Regular cardiac myocyte (primary cell): ENCODE results near the gene INO80E. TPM values are rescaled to one million over a fixed set of nuclear protein-coding genes. Genes with fewer than 3 reads are reported as not detected.

Experiments
- total RNA-seq: library from RNA; depleted of rRNA; stranded (reverse); fragments of >200 nt; gene quantifications from 2 replicates; pipeline ENCODE4 v1.2.3, GENCODE V29; 2014

Gene INO80E, protein sequence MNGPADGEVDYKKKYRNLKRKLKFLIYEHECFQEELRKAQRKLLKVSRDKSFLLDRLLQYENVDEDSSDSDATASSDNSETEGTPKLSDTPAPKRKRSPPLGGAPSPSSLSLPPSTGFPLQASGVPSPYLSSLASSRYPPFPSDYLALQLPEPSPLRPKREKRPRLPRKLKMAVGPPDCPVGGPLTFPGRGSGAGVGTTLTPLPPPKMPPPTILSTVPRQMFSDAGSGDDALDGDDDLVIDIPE
- total RNA-seq: 19.4 and 20.5 TPM in 2 replicates

DNA sequence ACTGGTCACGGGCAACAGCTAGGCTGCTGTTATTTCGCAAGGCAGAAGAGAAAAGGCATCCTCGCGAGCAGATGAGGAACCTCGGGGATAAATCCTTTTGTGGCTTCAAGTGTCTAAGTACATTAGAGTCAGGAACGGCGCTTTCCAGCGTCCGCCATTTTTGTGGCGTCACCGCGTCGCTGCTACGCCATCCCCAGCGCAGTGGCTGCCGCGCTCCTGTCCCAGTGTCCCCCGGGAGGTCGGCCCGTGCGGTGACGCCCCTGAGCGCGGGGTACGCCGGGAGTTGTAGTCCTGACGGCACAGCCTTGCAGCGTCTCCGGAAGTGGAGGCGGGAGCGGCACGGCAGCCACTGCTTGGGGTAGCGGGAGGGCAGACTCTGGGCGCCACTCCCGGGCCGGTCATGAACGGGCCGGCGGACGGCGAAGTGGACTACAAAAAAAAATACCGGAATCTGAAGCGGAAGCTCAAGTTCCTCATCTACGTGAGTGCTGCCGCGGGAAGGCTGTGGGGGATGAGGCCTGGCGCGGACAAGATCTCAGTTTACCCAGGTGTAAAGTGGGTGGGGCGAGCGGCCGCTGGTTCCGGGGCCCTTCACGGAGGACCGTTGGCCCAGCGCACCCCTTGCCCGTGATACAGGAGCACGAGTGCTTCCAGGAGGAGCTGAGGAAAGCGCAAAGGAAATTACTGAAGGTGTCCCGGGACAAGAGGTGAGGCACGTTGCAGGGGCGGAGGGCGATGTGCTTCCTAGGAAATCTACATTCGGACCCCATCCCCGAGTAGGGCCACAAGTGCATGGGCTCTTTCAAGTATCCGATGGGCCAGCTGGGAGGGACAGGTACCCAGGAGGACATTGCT lies at the start of gene INO80E:
INO80E (plus strand) TSS at position 331 of the 855 bp plus-strand sequence; CDS start at position 401, 70 bp downstream.

DNA sequence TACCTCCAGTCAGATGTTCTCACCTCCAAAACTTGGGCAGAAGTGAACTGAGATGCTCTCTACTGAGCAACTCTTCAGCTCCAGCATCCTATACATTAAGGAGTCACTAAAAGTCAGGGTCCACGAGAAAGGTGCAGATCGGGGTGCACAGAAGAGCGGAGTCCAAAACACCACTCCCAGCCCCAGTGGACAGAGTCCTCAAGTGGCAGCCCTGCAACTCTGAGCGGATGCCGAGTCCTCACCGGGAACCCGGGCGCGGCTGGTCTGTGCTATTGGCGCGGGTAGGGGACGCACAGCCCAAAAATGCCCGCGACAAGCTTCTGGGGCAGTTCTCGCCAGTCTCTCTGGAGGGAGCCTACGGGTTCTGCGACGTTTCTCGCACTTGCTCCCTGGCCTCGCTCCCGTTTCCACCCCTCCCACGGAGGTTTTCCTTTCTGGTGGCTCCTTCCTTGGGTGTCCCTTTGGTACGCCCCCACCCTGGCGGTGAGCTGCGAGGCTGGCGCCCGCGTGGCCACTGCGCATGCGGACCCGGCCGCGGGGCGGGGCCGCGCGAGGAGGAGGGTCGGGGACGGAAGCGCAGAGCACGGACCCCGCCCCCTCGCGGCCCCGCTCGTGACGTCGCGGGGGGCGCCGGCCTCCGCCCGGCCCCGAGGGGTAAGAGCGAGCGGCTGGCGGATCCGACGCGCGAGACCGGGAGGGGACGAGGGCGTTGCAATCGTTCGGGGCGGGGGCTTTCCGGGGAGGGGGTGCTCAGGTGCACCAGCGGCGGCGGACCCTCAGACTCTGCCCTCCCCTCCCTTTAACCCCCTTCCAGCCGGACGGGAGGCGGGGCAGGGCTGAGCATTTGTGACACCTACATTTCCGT lies 34.3 kb upstream of the INO80E start, which contains the start of gene TMEM219:
TMEM219 (plus strand) TSS at position 601 of the 865 bp plus-strand sequence. CDS start 1,065 bp downstream, outside the sequence.

DNA sequence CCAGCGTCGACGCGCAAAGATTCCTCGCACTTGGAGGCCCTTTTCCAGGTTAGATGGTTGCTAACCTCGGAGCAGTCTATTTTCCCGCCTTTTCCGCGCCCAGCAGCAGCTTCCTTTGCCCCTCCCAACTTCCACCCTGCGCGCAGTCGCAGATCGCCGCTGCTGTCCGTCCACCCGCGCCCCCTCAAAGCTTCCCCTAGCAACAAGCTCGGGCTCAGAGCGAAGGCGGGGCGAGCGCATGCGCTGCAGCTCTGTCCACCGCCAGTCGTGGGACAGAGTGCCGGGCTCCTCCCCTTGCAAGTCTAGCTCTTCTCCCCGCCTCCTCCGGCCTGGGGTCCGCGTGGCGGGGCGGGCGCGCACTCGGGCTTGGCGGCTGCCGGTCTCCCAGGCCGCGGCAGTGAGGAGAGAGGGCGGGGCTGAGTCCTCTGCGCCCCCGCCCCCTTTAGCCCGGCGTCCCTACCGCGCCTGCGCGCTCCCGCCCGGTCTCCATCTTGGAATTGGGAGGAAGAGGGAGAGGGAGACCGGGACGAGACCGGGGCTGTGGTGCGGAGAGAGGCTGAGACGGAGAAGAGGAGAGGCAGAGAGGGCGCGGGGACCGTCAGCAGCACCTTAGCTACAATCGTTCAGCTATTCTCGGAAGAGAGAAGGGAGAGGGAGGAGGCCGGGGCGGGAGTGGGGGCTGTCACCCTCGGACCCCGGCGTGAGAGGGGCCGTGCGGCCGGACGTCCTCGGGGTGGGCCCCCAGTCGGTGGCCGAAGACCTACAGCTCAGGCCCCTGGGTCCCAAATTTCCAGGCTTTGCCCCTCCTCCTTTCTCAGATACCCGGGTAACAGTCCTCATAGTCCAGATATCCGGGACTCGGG lies 22.4 kb upstream of the INO80E start, which contains the start of gene TAOK2:
TAOK2 (plus strand) TSS at position 485 of the 863 bp plus-strand sequence. CDS start 3,905 bp downstream, outside the sequence.

DNA sequence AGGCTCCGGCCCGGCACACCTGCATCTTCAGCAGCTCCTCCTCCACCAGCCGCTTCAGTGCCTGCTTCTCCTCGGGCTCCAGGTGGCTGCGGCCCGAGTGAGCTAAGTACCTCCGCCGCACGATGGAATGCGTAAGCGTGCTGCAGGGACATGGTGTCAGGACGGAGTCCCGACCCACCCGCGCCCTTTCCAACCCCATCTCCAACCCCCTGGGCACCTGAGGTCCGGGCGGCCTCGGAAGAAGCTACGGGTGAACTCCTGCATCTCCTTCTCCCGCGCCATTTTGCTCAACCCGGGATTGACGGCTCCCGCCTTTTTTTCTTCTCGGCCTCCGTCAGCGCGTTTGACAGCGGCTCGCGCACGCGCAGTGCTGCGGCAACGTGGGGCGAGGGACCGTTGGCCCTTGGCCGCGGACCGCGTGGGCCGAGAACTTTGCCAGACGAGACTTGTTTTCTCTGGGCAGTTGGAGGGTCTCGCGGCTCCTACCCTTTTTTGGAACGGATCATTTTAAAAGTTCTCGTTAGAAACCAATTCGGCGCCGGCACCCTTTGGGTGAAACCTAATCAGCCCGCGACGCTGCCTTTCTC lies 624 bp upstream of the INO80E start, which contains the start of gene HIRIP3:
HIRIP3 (minus strand) TSS at position 294 of the 587 bp plus-strand sequence; CDS start at position 282, 12 bp downstream.

DNA sequence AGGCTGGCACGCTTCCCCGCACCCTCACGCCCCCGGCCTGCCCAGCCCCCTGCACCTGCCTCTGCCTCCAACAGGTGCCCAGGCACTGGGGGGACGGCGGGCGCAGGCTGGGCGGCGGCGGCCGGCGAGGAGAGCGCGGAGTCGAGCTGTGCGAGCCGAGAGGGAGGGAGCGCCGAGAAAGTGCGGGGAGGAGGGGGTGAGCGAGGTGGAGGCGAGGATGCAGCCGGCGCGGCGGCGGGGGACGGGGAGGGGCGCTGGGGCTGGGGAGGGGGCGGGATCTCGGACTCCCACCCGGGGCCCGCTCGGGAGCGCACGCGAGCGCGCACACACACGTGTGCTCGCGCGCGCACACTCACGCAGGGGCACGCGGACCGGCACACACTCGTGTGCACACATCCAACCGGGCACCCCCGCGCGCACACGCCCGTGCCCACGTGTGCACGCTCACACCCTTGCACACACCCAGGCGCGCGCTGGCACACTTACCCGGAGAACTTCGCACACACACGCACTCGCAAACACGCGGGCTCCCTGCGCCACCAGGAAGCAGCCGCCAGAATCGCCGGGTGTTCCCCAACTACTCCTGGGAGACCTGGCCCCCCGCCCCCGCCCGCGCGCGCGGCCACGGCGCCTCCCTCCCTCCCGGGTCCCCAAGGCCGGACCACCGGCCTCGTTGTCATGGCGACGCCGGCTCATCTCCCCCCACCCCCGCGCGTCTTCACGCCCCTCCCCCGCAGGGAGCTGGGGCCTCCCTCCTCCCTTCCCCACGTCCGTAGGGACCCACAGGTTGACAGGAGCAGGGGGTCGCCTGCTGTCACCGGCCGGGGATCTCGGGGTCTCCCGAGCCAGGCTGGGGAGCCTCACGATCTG lies 15.0 kb downstream of the INO80E start, which contains the start of gene DOC2A:
DOC2A (minus strand) TSS at position 184 of the 870 bp plus-strand sequence. CDS start 805 bp downstream, outside the sequence.

DNA sequence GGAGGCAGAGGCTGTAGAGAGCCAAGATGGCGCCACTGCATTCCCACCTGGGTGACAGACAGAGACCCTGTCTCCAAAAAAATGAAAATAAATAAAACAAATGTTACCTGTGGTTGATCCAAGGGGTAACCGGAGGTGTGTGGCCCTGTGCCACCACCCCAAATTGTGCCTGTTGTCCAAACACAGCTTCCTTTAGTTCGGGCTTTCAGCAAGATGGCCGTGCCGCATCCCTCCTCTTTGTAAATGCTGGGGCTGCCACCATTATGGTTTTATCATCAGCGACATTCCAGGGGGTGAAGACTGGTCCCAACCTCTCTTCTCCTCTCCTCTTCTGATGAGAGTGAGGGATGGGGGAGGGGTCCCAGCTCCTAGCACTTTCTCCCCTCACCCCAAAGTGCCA lies 26.8 kb downstream of the INO80E start, which contains the start of gene C16orf92:
C16orf92 (plus strand) TSS at position 312 of the 400 bp plus-strand sequence. CDS start 143 bp downstream, outside the sequence.

DNA sequence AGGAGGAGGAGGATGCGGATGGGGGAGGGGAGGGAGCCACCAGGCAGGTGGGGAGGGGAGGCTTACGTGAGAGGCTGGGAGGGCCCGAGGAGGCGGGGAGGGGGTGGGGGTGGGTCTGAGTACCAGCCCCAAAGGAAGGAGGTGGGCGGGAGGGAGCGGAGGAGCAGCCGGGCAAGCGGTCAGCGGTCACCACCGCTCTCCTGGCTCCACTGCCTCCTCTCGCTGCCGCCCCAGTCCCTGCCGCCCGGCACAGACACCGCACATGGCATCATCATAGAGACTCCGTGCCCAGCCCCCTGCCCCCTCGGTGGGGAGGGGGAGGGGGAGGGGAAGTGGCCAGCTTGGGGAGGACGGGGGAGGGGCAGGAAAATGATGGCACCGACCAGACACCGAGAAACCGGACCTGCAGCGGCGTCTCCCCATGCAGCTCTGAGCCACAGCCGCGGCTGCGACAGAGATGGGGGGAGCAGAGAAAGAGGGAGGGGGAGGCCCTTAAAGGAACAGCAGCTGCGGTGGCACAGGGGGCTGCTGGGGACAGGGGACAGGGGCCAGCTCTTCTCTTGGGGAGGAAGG lies 34.9 kb downstream of the INO80E start, which contains the start of gene TLCD3B:
TLCD3B (minus strand) TSS at position 431 of the 573 bp plus-strand sequence. CDS start 744 bp downstream, outside the sequence.

Other genes starting within 250 kb of the INO80E start
- not detected in 2 replicates for gene ZG16, start 218.0 kb upstream of the INO80E start, total RNA-seq
- 15.2 and 94.1 TPM in 2 replicates for gene KIF22, start 205.5 kb upstream of the INO80E start, total RNA-seq
- 87.7 and 188 TPM in 2 replicates for gene MAZ, start 189.7 kb upstream of the INO80E start, total RNA-seq
- 0.58 and 3.1 TPM in 2 replicates for gene PRRT2, start 184.0 kb upstream of the INO80E start, total RNA-seq
- gene PAGR1, start 180.1 kb upstream of the INO80E start, total RNA-seq: 12.7 and 32.4 TPM in 2 replicates
- 188 and 263 TPM in 2 replicates for gene MVP, start 175.8 kb upstream of the INO80E start, total RNA-seq
- 86.8 and 102 TPM in 2 replicates for gene CDIPT, start 133.0 kb upstream of the INO80E start, total RNA-seq
- 3.5 and 10.4 TPM in 2 replicates for gene SEZ6L2, start 96.7 kb upstream of the INO80E start, total RNA-seq
- gene ASPHD1, start 95.8 kb upstream of the INO80E start, total RNA-seq: 13.0 and 15.3 TPM in 2 replicates
- gene KCTD13, start 70.0 kb upstream of the INO80E start, total RNA-seq: 5.2 and 7.0 TPM in 2 replicates
- 72.7 and 84.9 TPM in 2 replicates for gene TMEM219, start 34.2 kb upstream of the INO80E start, total RNA-seq
- 54.1 and 74.6 TPM in 2 replicates for gene TAOK2, start 22.4 kb upstream of the INO80E start, total RNA-seq
- gene HIRIP3, start 624 bp upstream of the INO80E start, total RNA-seq: 5.1 and 15.0 TPM in 2 replicates
- under 0.01 TPM in 1 of 2 replicates, not detected in the other for gene DOC2A, start 14.8 kb downstream of the INO80E start, total RNA-seq
- not detected in 2 replicates for gene C16orf92, start 27.0 kb downstream of the INO80E start, total RNA-seq
- 0.19 TPM in 1 of 2 replicates, not detected in the other for gene TLCD3B, start 35.0 kb downstream of the INO80E start, total RNA-seq
- gene ALDOA, start 69.5 kb downstream of the INO80E start, total RNA-seq: 670 and 1,196 TPM in 2 replicates
- gene PPP4C, start 79.8 kb downstream of the INO80E start, total RNA-seq: 149 and 295 TPM in 2 replicates
- 0.19 and 0.28 TPM in 2 replicates for gene TBX6, start 95.7 kb downstream of the INO80E start, total RNA-seq
- gene YPEL3, start 100.0 kb downstream of the INO80E start, total RNA-seq: 10.4 and 18.3 TPM in 2 replicates
- gene GDPD3, start 117.3 kb downstream of the INO80E start, total RNA-seq: 0.56 and 0.77 TPM in 2 replicates
- 38.9 and 46.2 TPM in 2 replicates for gene MAPK3, start 127.0 kb downstream of the INO80E start, total RNA-seq
- gene CORO1A, start 187.4 kb downstream of the INO80E start, total RNA-seq: 0.28 and 3.3 TPM in 2 replicates
- 126 and 208 TPM in 2 replicates for gene BOLA2B, start 197.4 kb downstream of the INO80E start, total RNA-seq
- 13.5 and 18.8 TPM in 2 replicates for gene SLX1A, start 197.6 kb downstream of the INO80E start, total RNA-seq
- gene SULT1A3, start 203.0 kb downstream of the INO80E start, total RNA-seq: 1.9 and 2.3 TPM in 2 replicates